Gastrocnemius medialis (tissue), 4 donors: ENCODE data around the gene PTPRN2. TPM values are rescaled to one million over a fixed set of nuclear protein-coding genes. Genes with fewer than 3 reads are reported as not detected.
"Not testable (repeated sequence)": the region's sequence is repeated elsewhere in the genome, so short reads cannot be mapped to it uniquely, and the experiment has no call there.

Experiments used
- ATAC-seq, 2 donors: fragments of 150-250 bp; one replicate each; pipeline ENCODE4 v1.9.1; 2016
- DNase-seq, 2 donors: peaks; one replicate each; pipeline ENCODE4 v3.0.0-alpha.2; 2019
- H3K27ac ChIP-seq, 4 donors: fragments of 200-600 bp; sonication (generic); 1 replicate in 1 of 4; 2 replicates in 3 of 4; pipeline ENCODE4 v1.5.1; 2016 to 2018; ENCODE audit warnings: mild to moderate bottlenecking in 2 of 4, moderate library complexity in 1 of 4
- H3K27me3 ChIP-seq, 3 donors: fragments of 200-600 bp; sonication (generic) in 2 of 3; 1 replicate in 1 of 3; 2 replicates in 2 of 3; pipeline versions ENCODE4 v1.5.1 to v1.6.0; 2016 to 2019; ENCODE audit warnings: mild to moderate bottlenecking in 1 of 3, moderate library complexity in 1 of 3
- H3K36me3 ChIP-seq, 2 donors: fragments of 200-600 bp; sonication (generic) in 1 of 2; one replicate each; pipeline ENCODE4 v1.5.1; 2017 to 2018
- H3K4me1 ChIP-seq, 2 donors: fragments of 200-600 bp; sonication (generic) in 1 of 2; one replicate each; pipeline ENCODE4 v1.5.1; 2016 to 2017; ENCODE audit warnings: mild to moderate bottlenecking in 2 of 2
- H3K4me3 ChIP-seq, 4 donors: fragments of 200-600 bp; sonication (generic) in 3 of 4; 1 replicate in 1 of 4; 2 replicates in 3 of 4; pipeline ENCODE4 v1.5.1; 2016 to 2019; ENCODE audit warnings: mild to moderate bottlenecking in 2 of 4
- H3K9me3 ChIP-seq, 3 donors: fragments of 200-600 bp; sonication (generic) in 2 of 3; 1 replicate in 1 of 3; 2 replicates in 2 of 3; pipeline ENCODE4 v1.5.1; 2016 to 2019
- POLR2A ChIP-seq, 2 donors: fragments of 450-650 bp; IDR thresholded peaks; one replicate each; pipeline ENCODE4 v1.6.1; 2017; ENCODE audit warnings: antibody characterized with exemption in 2 of 2, mild to moderate bottlenecking in 2 of 2, moderate library complexity in 2 of 2
- in situ Hi-C, 4 donors: fragments of 200-750 bp; cut with MboI; loops; one replicate each; pipeline versions ENCODE4 v1.15.0 to v1.8.0; 2017; ENCODE audit warnings: low sequenced_read_pairs in 4 of 4
- intact Hi-C: fragments of 100-400 bp; cut with DNase I; formaldehyde crosslinking; loops from one replicate; pipeline ENCODE4 v1.15.1; 2023; ENCODE audit warnings: low total_unique reads
- total RNA-seq, 4 donors: library from RNA; depleted of rRNA; stranded (reverse); fragments of >200 nt; gene quantifications; one replicate each; pipeline versions ENCODE4 v1.1.0 to v1.2.3, GENCODE V29; 2016
- TF ChIP-seq, protein P1 (sequence below), 5 experiments: fragments of 450-650 bp in 3 of 5; fragments of 200-600 bp in 2 of 5; sonication (generic) in 2 of 5; IDR thresholded peaks in 4 of 5; conservative IDR thresholded peaks in 1 of 5; 1 replicate in 4 of 5; 2 replicates in 1 of 5; pipeline ENCODE4 v1.5.1; 2016 to 2019; ENCODE audit warnings: antibody characterized with exemption in 5 of 5, mild to moderate bottlenecking in 3 of 5, moderate library complexity in 3 of 5

The PTPRN2 gene
- total RNA-seq, 4 donors from 2014 or later: 0.66 to 0.85 (median 0.81) TPM

DNA sequence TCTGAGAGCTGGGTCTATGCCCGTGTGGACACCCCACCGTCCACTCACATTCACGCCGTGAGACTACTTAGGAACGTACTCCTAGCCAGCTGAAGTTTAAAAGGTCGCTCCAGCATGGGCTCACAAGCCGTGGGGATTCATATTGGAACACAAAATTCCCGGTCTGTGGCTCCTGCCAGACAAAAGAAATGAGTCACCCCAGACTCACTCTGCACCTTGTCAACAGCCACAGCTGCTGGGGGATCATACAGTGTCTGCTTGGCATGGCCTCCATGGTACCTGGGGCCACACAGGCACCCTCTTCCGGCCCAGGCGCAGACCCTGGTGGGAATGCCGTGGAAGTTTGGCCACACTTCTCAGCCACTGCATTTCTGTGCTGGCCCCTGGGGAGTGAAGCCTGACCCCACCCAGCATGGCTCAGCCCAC lies 1022.4 kb downstream of the PTPRN2 start:
- in situ Hi-C loops: no loop called here
- Histone ChIP-seq H3K9me3 (no peaks in the 10 kb centered on the region), H3K27ac (no peak overlapping the region), H3K36me3 (no peaks in the 10 kb centered on the region), H3K27me3 (peaks cover 0 to 4% (median 2%) of the 10 kb centered on the region in 3 donors), H3K4me1 (no peaks in the 10 kb centered on the region), H3K4me3 (no peak overlapping the region)
- intact Hi-C loops: no loop called here
- ATAC-seq: no peak
- TF ChIP-seq, protein P1, sequence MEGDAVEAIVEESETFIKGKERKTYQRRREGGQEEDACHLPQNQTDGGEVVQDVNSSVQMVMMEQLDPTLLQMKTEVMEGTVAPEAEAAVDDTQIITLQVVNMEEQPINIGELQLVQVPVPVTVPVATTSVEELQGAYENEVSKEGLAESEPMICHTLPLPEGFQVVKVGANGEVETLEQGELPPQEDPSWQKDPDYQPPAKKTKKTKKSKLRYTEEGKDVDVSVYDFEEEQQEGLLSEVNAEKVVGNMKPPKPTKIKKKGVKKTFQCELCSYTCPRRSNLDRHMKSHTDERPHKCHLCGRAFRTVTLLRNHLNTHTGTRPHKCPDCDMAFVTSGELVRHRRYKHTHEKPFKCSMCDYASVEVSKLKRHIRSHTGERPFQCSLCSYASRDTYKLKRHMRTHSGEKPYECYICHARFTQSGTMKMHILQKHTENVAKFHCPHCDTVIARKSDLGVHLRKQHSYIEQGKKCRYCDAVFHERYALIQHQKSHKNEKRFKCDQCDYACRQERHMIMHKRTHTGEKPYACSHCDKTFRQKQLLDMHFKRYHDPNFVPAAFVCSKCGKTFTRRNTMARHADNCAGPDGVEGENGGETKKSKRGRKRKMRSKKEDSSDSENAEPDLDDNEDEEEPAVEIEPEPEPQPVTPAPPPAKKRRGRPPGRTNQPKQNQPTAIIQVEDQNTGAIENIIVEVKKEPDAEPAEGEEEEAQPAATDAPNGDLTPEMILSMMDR (IDR thresholded peaks at IDR 0.05 in 4 of 5, conservative IDR thresholded peaks at IDR 0.05 in 1 of 5): no peak
- no peak for TF ChIP-seq POLR2A (IDR thresholded peaks at IDR 0.05)
- no peak for DNase-seq

- Histone ChIP-seq H3K4me1 (no peaks in the 10 kb centered on the region), H3K27ac (no peak overlapping the region), H3K9me3 (no peaks in the 10 kb centered on the region), H3K4me3 (no peak overlapping the region), H3K36me3 (no peaks in the 10 kb centered on the region), H3K27me3 (peaks cover 0 to 4% (median 2%) of the 10 kb centered on the region in 3 donors)
- no peak for ATAC-seq
- no peak for DNase-seq
- intact Hi-C loops: no loop called here
- in situ Hi-C loops: no loop called here
- TF ChIP-seq, protein P1 (IDR thresholded peaks at IDR 0.05 in 4 of 5, conservative IDR thresholded peaks at IDR 0.05 in 1 of 5): no peak
- no peak for TF ChIP-seq POLR2A (IDR thresholded peaks at IDR 0.05)
Observed at GRCh38 chr7:157564517-157565177, 1023.0 kb downstream of the PTPRN2 start.

- H3K4me1 ChIP-seq, H3K27ac ChIP-seq, in situ Hi-C loops, H3K4me3 ChIP-seq, ATAC-seq, DNase-seq, H3K27me3 ChIP-seq, H3K36me3 ChIP-seq, intact Hi-C loops, H3K9me3 ChIP-seq: not testable (repeated sequence)
Observed at GRCh38 chr7:157563467-157564135, 1024.0 kb downstream of the PTPRN2 start.

GRCh38 chr7:157562522-157563398 lies 1024.9 kb downstream of the PTPRN2 start:
- H3K27ac ChIP-seq, H3K27me3 ChIP-seq, H3K36me3 ChIP-seq, DNase-seq, in situ Hi-C loops, ATAC-seq, H3K4me3 ChIP-seq, H3K4me1 ChIP-seq, H3K9me3 ChIP-seq, intact Hi-C loops: not testable (repeated sequence)

GRCh38 chr7:157561816-157562410 lies 1025.7 kb downstream of the PTPRN2 start:
- Histone ChIP-seq H3K27me3 (no peaks in the 10 kb centered on the region), H3K4me1 (no peaks in the 10 kb centered on the region), H3K27ac (no peak overlapping the region), H3K4me3 (no peak overlapping the region), H3K9me3 (no peaks in the 10 kb centered on the region), H3K36me3 (no peaks in the 10 kb centered on the region)
- no peak for ATAC-seq
- in situ Hi-C loops (no loop called here), intact Hi-C loops (no loop called here)
- DNase-seq: no peak
- no peak for TF ChIP-seq POLR2A (IDR thresholded peaks at IDR 0.05)
- TF ChIP-seq, protein P1 (IDR thresholded peaks at IDR 0.05 in 4 of 5, conservative IDR thresholded peaks at IDR 0.05 in 1 of 5): no peak
